ENCODE data around the gene NOA1.
"Not testable (repeated sequence)": the region's sequence is repeated elsewhere in the genome, so short reads cannot be mapped to it uniquely, and the experiment has no call there.

The NOA1 gene

DNA sequence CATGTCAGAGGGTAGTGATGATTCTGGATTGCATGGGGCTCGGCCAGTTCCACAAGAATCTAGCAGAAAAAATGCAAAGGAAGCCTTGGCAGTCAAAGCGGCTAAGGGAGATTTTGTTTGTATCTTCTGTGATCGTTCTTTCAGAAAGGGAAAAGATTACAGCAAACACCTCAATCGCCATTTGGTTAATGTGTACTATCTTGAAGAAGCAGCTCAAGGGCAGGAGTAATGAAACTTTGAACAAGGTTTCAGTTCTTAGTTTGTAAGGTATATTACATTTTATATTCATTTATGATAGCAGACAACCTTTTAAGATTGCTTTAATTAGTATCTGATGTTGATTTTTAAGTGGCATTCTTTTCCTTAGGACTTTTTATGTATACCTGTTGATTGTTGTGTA is 45.5 kb downstream of the NOA1 start:
- TF ChIP-seq POU2F2 (IDR thresholded peaks at IDR 0.05; ENCODE audit: low read depth, low read length), result no peak
- TF ChIP-seq SPI1 (IDR thresholded peaks at IDR 0.05; ENCODE audit: low read depth, low read length), result no peak
- TF ChIP-seq POLR2AphosphoS5 (IDR thresholded peaks at IDR 0.05; ENCODE audit: low read depth, low read length), result no peak
- no peak for TF ChIP-seq POLR2A (IDR thresholded peaks at IDR 0.05; ENCODE audit: low read depth, low read length)
- TF ChIP-seq TAF1 (IDR thresholded peaks at IDR 0.05; ENCODE audit: low read depth, low read length), result no peak
- no peak for TF ChIP-seq PAX5 (IDR thresholded peaks at IDR 0.05; ENCODE audit: insufficient read depth, low read length, severe bottlenecking)
- no peak for DNase-seq (ENCODE audit: insufficient read length, low spot score)
- FAIRE-seq, result no peak

DNA sequence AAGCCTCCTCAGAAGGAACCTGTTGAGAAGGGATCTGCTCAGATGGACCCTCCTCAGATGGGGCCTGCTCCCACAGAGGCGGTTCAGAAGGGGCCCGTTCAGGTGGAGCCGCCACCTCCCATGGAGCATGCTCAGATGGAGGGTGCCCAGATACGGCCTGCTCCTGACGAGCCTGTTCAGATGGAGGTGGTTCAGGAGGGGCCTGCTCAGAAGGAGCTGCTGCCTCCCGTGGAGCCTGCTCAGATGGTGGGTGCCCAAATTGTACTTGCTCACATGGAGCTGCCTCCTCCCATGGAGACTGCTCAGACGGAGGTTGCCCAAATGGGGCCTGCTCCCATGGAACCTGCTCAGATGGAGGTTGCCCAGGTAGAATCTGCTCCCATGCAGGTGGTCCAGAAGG is 46.8 kb downstream of the NOA1 start:
- FAIRE-seq, result no peak
- DNase-seq (ENCODE audit: insufficient read length, low spot score), result no peak
- TF ChIP-seq TAF1 (IDR thresholded peaks at IDR 0.05; ENCODE audit: low read depth, low read length) (no peak), POLR2A (IDR thresholded peaks at IDR 0.05; ENCODE audit: low read depth, low read length) (no peak), POU2F2 (IDR thresholded peaks at IDR 0.05; ENCODE audit: low read depth, low read length) (no peak), PAX5 (IDR thresholded peaks at IDR 0.05; ENCODE audit: insufficient read depth, low read length, severe bottlenecking) (no peak), SPI1 (IDR thresholded peaks at IDR 0.05; ENCODE audit: low read depth, low read length) (no peak), POLR2AphosphoS5 (IDR thresholded peaks at IDR 0.05; ENCODE audit: low read depth, low read length) (no peak)

DNA sequence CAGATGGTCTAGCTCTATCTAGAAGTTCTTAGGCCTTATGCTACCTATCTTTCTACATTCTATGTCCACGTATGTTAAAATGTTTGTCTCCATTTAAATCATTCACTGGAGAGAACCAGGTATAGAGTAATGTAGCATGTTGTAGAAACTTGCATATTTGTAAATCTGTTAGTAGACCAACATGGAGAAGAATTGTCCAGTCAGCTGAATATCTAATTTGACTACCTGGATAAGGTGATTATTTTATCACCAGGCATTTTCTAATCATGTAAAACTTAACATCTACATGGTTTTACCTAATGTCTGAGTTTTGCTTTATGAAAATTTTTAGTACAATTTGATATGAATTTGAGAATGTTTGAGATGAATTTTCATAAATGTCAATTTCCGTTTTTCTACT is 50.2 kb downstream of the NOA1 start:
- no peak for TF ChIP-seq POLR2A (IDR thresholded peaks at IDR 0.05; ENCODE audit: low read depth, low read length)
- no peak for TF ChIP-seq SPI1 (IDR thresholded peaks at IDR 0.05; ENCODE audit: low read depth, low read length)
- no peak for TF ChIP-seq POLR2AphosphoS5 (IDR thresholded peaks at IDR 0.05; ENCODE audit: low read depth, low read length)
- no peak for TF ChIP-seq POU2F2 (IDR thresholded peaks at IDR 0.05; ENCODE audit: low read depth, low read length)
- no peak for TF ChIP-seq PAX5 (IDR thresholded peaks at IDR 0.05; ENCODE audit: insufficient read depth, low read length, severe bottlenecking)
- TF ChIP-seq TAF1 (IDR thresholded peaks at IDR 0.05; ENCODE audit: low read depth, low read length), result no peak
- FAIRE-seq (no peak), DNase-seq (ENCODE audit: insufficient read length, low spot score) (no peak)

DNA sequence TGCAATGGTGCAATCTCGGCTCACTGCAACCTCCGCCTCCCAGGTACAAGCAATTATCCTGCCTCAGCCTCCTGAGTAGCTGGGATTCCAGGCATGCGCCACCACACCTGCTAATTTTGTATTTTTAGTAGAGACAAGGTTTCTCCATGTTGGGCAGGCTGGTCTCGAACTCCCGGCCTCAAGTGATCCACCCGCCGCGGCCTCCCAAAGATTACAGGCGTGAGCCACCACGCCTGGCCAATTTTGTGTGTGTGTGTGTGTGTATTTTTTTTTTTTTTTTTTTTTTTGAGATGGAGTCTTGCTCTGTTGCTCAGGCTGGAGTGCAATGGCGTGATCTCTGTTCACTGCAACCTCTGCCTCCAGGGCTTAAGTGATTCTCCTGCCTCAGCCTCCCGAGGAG is 62.4 kb downstream of the NOA1 start:
- not testable (repeated sequence) for DNase-seq (ENCODE audit: insufficient read length, low spot score); FAIRE-seq

DNA sequence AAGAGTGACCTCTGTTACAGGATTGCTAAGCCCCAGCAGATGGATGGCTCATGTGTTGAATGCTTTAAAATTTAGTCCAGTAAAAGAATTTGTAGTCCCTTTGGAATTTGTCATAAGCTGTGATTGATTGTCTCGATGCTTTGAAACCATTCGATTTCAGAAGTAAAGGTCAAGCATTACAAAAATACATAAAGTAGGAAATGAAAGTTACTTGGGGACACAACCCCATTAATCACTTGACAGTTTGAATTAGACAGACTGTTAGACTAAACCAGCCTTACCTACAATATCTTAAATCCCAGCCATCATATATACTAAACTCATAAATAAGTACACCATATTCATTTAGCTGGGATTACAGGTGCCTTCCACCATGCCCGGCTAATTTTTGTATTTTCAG is 63.1 kb downstream of the NOA1 start:
- FAIRE-seq (peak; percentile 78), DNase-seq (ENCODE audit: insufficient read length, low spot score) (no peak)
- no peak for TF ChIP-seq TAF1 (IDR thresholded peaks at IDR 0.05; ENCODE audit: low read depth, low read length)
- TF ChIP-seq SPI1 (IDR thresholded peaks at IDR 0.05; ENCODE audit: low read depth, low read length), result no peak
- no peak for TF ChIP-seq POU2F2 (IDR thresholded peaks at IDR 0.05; ENCODE audit: low read depth, low read length)
- TF ChIP-seq POLR2A (IDR thresholded peaks at IDR 0.05; ENCODE audit: low read depth, low read length), result no peak
- TF ChIP-seq POLR2AphosphoS5 (IDR thresholded peaks at IDR 0.05; ENCODE audit: low read depth, low read length), result no peak
- TF ChIP-seq PAX5 (IDR thresholded peaks at IDR 0.05; ENCODE audit: insufficient read depth, low read length, severe bottlenecking), result no peak
